GM13976 (cell line): Measurements from ENCODE around the gene CLTRN.
A peak's percentile ranks its signal among the peaks of the same experiment; 100 is the strongest.
"Not testable (repeated sequence)": the region's sequence is repeated elsewhere in the genome, so short reads cannot be mapped to it uniquely, and the experiment has no call there.

Source experiments
- DNase-seq: peaks from one replicate; pipeline ENCODE4 v3.0.0; 2012; ENCODE audit warnings: low spot score
- CTCF ChIP-seq: IDR thresholded peaks from 2 replicates; pipeline ENCODE4 v1.5.1; 2012; ENCODE audit warnings: borderline replicate concordance, mild to moderate bottlenecking; ENCODE audit not compliant: insufficient read depth; ENCODE audit errors: extremely low read depth, missing control alignments, control extremely low read depth
- in situ Hi-C: fragments of 300-500 bp; cut with MboI; formaldehyde crosslinking; loops from one replicate; pipeline ENCODE4 v1.12.0; 2022; ENCODE audit warnings: low sequenced_read_pairs, mixed read lengths, inconsistent platforms; ENCODE audit not compliant: unreplicated experiment

The CLTRN gene

GRCh38 chrX:15674841-15675489, 10.4 kb upstream of the CLTRN start:
- in situ Hi-C loops = no loop called here
- DNase-seq = peak; percentile 86
- no peak for TF ChIP-seq CTCF

GRCh38 chrX:15674514-15674840, 9.9 kb upstream of the CLTRN start:
- in situ Hi-C loops = no loop called here

GRCh38 chrX:15673970-15674369, 9.4 kb upstream of the CLTRN start:
- TF ChIP-seq CTCF = no peak
- in situ Hi-C loops = no loop called here
- DNase-seq = no peak

More at GRCh38 chrX:15674514-15674840, 9.9 kb upstream of the CLTRN start:
- no peak for DNase-seq
- no peak for TF ChIP-seq CTCF

- TF ChIP-seq CTCF = no peak
- DNase-seq = no peak
- in situ Hi-C loops = no loop called here
Observed at GRCh38 chrX:15672881-15673280, 8.3 kb upstream of the CLTRN start.

GRCh38 chrX:15663439-15663838, 1.2 kb downstream of the CLTRN start:
- no peak for TF ChIP-seq CTCF
- in situ Hi-C loops = no loop called here

GRCh38 chrX:15654804-15655203, 9.8 kb downstream of the CLTRN start:
- in situ Hi-C loops, DNase-seq: not testable (repeated sequence)

More at GRCh38 chrX:15663439-15663838, 1.2 kb downstream of the CLTRN start:
- no peak for DNase-seq

- in situ Hi-C loops = no loop called here
- no peak for DNase-seq
- no peak for TF ChIP-seq CTCF
Observed at GRCh38 chrX:15653961-15654360, 10.6 kb downstream of the CLTRN start.

GRCh38 chrX:15647510-15647909, 17.1 kb downstream of the CLTRN start:
- DNase-seq, in situ Hi-C loops: not testable (repeated sequence)
